ENCODE results near the gene NMNAT2. TPM values are rescaled to one million over a fixed set of nuclear protein-coding genes. Genes with fewer than 3 reads are reported as not detected.
A peak's percentile ranks its signal among the peaks of the same experiment; 100 is the strongest.

NMNAT2 gene
- total and polyA plus RNA-seq, 12 donors: 0.35 to 6.1 (median 2.9) TPM

- Histone ChIP-seq H3K4me3 (no peak overlapping the region), H3K4me1 (replicated peaks in 1 of 2) (no peaks in the 10 kb centered on the region), H3K36me3 (replicated peaks in 1 of 2) (no peaks in the 10 kb centered on the region), H3K27ac (no peak overlapping the region), H3K27me3 (no peaks in the 10 kb centered on the region), H3K9me3 (replicated peaks in 1 of 3) (no peaks in the 10 kb centered on the region)
- DNase-seq: peak; percentile 33 to 69 (median 41)
- intact Hi-C loops (cut with DNase I): loop anchor here (5.0 to 10.0 kb wide), 2 partner anchors 263 to 265 kb away; no protein-coding TSS in a partner anchor
- WGBS, 4 donors: 70 to 82% (median 73%) methylated on average over 15 to 16 of the region's 16 CpGs
- TF ChIP-seq CTCF (IDR thresholded peaks at IDR 0.05) (peak; percentile 31 to 72 (median 60)), POLR2A (IDR thresholded peaks at IDR 0.05) (no peak)
Measured at GRCh38 chr1:183227422-183228346, 190.5 kb downstream of the NMNAT2 start.

- no peak for TF ChIP-seq CTCF (IDR thresholded peaks at IDR 0.05)
- TF ChIP-seq POLR2A (IDR thresholded peaks at IDR 0.05): no peak
- 63 to 70% (median 69%) methylated on average over 4 of the region's 4 CpGs for WGBS, 4 donors
- Histone ChIP-seq H3K36me3 (replicated peaks in 1 of 2) (no peaks in the 10 kb centered on the region), H3K4me1 (replicated peaks in 1 of 2) (no peaks in the 10 kb centered on the region), H3K4me3 (no peak overlapping the region), H3K27me3 (no peaks in the 10 kb centered on the region), H3K9me3 (replicated peaks in 1 of 3) (no peaks in the 10 kb centered on the region), H3K27ac (no peak overlapping the region)
- intact Hi-C loops (cut with DNase I): loop anchor here (5.0 to 10.0 kb wide), 2 partner anchors 262 to 265 kb away; no protein-coding TSS in a partner anchor
- DNase-seq: no peak
Measured at GRCh38 chr1:183226963-183227362, 191.2 kb downstream of the NMNAT2 start.

- Histone ChIP-seq H3K36me3 (replicated peaks in 1 of 2) (no peaks in the 10 kb centered on the region), H3K27ac (no peak overlapping the region), H3K4me3 (no peak overlapping the region), H3K27me3 (no peaks in the 10 kb centered on the region), H3K4me1 (replicated peaks in 1 of 2) (no peaks in the 10 kb centered on the region), H3K9me3 (replicated peaks in 1 of 3) (no peaks in the 10 kb centered on the region)
- DNase-seq: no peak
- WGBS, 4 donors: 75 to 87% (median 76%) methylated on average over 4 of the region's 4 CpGs
- TF ChIP-seq POLR2A (IDR thresholded peaks at IDR 0.05) (no peak), CTCF (IDR thresholded peaks at IDR 0.05) (no peak)
- intact Hi-C loops (cut with DNase I): loop anchor here (5.0 to 10.0 kb wide), 2 partner anchors 262 to 264 kb away; no protein-coding TSS in a partner anchor
Measured at GRCh38 chr1:183226361-183226760, 191.8 kb downstream of the NMNAT2 start.

GRCh38 chr1:183223467-183223866, 194.7 kb downstream of the NMNAT2 start:
- no peak overlapping the region for H3K27ac ChIP-seq
- no peaks in the 10 kb centered on the region for H3K9me3 ChIP-seq (replicated peaks in 1 of 3)
- TF ChIP-seq CTCF (IDR thresholded peaks at IDR 0.05): no peak
- TF ChIP-seq POLR2A (IDR thresholded peaks at IDR 0.05): no peak
- H3K4me1 ChIP-seq (replicated peaks in 1 of 2): no peaks in the 10 kb centered on the region
- H3K4me3 ChIP-seq: no peak overlapping the region
- intact Hi-C loops (cut with DNase I): loop anchor here in 1 of 2 donors (10.0 kb wide), 1 partner anchor 259 kb away; no protein-coding TSS in a partner anchor
- H3K36me3 ChIP-seq (replicated peaks in 1 of 2): no peaks in the 10 kb centered on the region
- WGBS, 4 donors: 56 to 85% (median 59%) methylated on average over 3 of the region's 3 CpGs
- no peaks in the 10 kb centered on the region for H3K27me3 ChIP-seq
- DNase-seq: no peak

All from adrenal gland (tissue), 12 donors.